Measurements from ENCODE around the gene CWC27.

The CWC27 gene

DNA sequence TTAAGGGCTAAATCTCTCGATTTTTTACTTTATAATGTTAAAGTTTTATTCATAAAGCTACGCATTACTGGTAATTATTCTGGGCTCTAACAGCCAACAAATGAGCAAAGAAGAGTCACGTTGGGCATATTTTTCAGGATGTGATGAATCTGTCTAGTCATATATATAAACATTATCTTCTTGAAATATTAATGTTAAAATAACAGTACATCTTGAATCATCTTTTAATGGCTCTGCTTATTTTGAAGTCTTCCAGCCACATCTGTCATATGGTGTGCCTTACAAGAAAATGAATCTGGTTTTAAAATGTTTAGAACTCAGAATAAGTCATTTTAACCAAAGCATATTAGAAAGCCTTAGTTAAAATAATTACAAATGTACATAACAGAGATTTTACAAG is 96.9 kb downstream of the CWC27 start:
- no peak overlapping the region for H3K4me3 ChIP-seq (ENCODE audit: low read depth, low read length)
- TF ChIP-seq, protein P1, sequence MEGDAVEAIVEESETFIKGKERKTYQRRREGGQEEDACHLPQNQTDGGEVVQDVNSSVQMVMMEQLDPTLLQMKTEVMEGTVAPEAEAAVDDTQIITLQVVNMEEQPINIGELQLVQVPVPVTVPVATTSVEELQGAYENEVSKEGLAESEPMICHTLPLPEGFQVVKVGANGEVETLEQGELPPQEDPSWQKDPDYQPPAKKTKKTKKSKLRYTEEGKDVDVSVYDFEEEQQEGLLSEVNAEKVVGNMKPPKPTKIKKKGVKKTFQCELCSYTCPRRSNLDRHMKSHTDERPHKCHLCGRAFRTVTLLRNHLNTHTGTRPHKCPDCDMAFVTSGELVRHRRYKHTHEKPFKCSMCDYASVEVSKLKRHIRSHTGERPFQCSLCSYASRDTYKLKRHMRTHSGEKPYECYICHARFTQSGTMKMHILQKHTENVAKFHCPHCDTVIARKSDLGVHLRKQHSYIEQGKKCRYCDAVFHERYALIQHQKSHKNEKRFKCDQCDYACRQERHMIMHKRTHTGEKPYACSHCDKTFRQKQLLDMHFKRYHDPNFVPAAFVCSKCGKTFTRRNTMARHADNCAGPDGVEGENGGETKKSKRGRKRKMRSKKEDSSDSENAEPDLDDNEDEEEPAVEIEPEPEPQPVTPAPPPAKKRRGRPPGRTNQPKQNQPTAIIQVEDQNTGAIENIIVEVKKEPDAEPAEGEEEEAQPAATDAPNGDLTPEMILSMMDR (conservative IDR thresholded peaks at IDR 0.05; ENCODE audit: low read depth, low read length): no peak
- DNase-seq (ENCODE audit: low read depth): no peak

DNA sequence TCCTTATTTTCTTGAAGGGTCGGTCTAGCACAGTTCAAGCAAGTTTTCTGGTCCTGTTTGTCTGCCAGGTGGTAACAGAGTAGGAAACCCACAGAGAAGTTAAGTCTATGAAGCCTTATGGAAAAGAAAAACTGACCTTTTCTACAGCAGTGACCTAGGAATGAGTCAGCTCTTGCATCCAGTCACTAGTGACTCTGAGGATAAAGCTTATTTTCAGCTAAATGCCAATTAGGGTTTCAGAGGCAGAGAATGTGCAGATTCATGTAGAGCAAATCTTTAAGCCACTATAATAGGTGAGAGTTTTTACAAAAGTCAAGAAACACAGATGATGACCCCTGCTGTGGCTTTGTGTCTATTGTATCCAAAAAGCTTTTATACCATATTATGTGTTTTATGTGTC is 100.7 kb downstream of the CWC27 start:
- no peak overlapping the region for H3K4me3 ChIP-seq (ENCODE audit: low read depth, low read length)
- peak; percentile 87 for DNase-seq (ENCODE audit: low read depth)
- TF ChIP-seq, protein P1 (conservative IDR thresholded peaks at IDR 0.05; ENCODE audit: low read depth, low read length): no peak

DNA sequence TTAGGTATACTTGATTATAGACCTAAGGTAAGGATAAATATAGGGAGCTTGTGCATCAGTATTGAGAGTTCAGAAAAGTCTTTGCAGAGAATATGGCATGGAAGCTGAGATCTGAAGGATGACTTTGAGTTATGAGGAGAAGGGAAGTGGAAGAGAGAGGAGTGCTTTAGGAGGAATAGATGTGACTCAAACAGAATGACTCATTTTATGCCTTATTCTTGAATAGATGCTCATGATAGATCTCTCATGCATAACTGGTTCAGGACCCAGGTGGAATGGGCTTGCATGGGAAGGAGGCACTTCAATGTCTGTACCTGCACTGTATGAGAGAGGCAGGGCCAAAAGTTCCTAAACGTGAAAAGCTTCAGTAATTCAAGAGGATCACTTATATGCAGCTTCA is 103.3 kb downstream of the CWC27 start:
- H3K4me3 ChIP-seq (ENCODE audit: low read depth, low read length): no peak overlapping the region
- TF ChIP-seq, protein P1 (conservative IDR thresholded peaks at IDR 0.05; ENCODE audit: low read depth, low read length): no peak
- DNase-seq (ENCODE audit: low read depth): no peak

DNA sequence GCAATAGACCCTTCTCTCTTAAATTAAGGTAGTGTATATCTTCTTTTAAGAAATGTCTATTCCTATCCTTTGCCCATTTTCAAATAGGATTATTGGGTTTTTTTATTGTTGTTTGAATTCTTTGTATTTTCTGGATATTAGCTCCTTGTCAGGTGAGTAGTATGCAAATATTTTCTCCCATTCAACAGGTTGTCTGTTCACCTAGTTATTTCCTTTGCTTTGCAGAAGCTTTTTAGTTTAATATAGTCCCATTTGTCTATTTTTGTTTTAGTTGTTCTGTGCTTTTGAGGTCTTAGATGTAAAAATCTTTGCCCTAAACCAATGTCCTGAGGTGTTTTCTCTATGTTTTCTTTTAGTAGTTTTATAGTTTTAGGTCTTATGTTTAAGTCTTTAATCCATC is 104.7 kb downstream of the CWC27 start:
- DNase-seq (ENCODE audit: low read depth): no peak
- TF ChIP-seq, protein P1 (conservative IDR thresholded peaks at IDR 0.05; ENCODE audit: low read depth, low read length): no peak
- H3K4me3 ChIP-seq (ENCODE audit: low read depth, low read length): no peak overlapping the region

DNA sequence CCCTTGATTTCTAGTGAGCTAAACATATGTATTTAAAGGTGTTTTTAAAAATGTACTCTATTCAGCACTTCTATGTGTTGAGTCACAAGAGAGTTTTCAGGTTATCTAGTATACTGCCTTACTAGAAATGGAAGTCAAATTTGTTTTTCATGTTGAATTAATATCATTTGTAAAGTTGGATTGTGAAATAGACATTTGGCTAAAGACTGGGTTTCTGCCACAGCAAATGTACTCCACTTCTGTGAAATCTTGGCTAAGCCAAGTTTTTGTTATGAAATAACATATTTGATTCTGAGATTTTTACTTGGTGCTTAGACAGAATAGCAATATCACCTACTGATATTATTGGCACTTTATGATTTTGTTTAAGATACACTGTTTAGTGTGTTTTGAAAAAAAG is 106.0 kb downstream of the CWC27 start:
- TF ChIP-seq, protein P1 (conservative IDR thresholded peaks at IDR 0.05; ENCODE audit: low read depth, low read length): no peak
- H3K4me3 ChIP-seq (ENCODE audit: low read depth, low read length): no peak overlapping the region
- peak; percentile 47 for DNase-seq (ENCODE audit: low read depth)

DNA sequence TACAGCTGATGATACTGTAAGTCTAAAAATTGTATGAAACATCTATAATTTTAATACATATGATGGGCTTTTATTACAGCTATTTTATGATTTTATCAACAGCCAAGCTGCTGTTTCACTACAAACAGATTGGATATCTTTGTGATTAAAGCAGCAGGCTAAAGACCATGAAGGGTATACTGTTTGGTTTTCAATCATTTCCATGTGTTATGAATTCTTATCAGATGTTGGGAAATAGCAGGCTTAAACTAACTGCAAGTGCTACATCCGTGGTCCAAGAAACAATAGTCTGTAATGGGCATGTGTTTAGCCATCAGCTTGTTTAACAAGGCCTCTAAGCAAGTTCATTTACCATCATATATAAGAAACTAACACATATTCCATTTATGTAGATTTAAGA is 107.5 kb downstream of the CWC27 start:
- H3K4me3 ChIP-seq (ENCODE audit: low read depth, low read length): no peak overlapping the region
- TF ChIP-seq, protein P1 (conservative IDR thresholded peaks at IDR 0.05; ENCODE audit: low read depth, low read length): no peak
- DNase-seq (ENCODE audit: low read depth): no peak

DNA sequence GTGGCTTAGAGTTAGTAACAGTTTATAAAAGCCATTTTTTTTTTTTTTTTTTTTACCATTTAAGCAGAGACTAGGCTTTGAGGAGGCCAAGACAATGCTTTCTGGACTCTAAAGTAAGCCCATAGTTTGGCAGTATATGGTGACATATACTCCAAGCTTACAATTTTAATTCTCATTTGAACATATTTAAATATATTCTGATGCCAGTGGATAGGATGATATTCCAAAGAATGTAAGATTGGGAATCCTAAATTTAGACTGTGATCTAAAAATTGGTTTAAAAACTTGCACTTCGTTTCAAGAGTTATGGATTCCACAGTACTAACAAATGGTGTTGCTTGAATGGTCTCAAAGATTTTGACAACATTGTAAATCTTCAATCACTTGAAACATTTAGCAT is 112.1 kb downstream of the CWC27 start:
- no peak overlapping the region for H3K4me3 ChIP-seq (ENCODE audit: low read depth, low read length)
- TF ChIP-seq, protein P1 (conservative IDR thresholded peaks at IDR 0.05; ENCODE audit: low read depth, low read length): no peak
- no peak for DNase-seq (ENCODE audit: low read depth)
